Measurements from ENCODE around the gene LIF.

LIF gene

DNA sequence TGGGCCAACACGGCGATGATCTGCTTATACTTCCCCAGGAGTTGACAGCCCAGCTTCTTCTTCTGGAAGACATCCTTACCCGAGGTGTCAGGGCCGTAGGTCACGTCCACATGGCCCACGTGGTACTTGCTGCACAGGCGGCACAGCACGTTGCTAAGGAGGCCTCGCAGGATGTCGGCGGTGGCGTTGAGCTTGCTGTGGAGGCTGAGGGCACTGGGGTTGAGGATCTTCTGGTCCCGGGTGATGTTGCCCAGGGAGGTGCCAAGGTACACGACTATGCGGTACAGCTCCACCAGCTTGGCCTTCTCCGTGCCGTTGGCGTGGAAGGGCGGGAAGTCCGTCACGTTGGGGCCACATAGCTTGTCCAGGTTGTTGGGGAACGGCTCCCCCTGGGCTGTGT is 2.9 kb downstream of the LIF start (continued):
- TF ChIP-seq, protein P1, sequence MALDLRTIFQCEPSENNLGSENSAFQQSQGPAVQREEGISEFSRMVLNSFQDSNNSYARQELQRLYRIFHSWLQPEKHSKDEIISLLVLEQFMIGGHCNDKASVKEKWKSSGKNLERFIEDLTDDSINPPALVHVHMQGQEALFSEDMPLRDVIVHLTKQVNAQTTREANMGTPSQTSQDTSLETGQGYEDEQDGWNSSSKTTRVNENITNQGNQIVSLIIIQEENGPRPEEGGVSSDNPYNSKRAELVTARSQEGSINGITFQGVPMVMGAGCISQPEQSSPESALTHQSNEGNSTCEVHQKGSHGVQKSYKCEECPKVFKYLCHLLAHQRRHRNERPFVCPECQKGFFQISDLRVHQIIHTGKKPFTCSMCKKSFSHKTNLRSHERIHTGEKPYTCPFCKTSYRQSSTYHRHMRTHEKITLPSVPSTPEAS (tag by site-specific recombination; IDR thresholded peaks at IDR 0.05) = no peak
- TF ChIP-seq ZNF248 (tag by site-specific recombination; IDR thresholded peaks at IDR 0.05) (no peak), ZNF169 (tag by site-specific recombination; IDR thresholded peaks at IDR 0.05) (no peak), ZNF366 (tag by site-specific recombination; conservative IDR thresholded peaks at IDR 0.05) (no peak), GLI4 (tag by site-specific recombination; IDR thresholded peaks at IDR 0.05) (no peak), ZNF529 (tag by site-specific recombination; IDR thresholded peaks at IDR 0.05; ENCODE audit: insufficient replicate concordance) (no peak)
- TF ChIP-seq, protein P2, sequence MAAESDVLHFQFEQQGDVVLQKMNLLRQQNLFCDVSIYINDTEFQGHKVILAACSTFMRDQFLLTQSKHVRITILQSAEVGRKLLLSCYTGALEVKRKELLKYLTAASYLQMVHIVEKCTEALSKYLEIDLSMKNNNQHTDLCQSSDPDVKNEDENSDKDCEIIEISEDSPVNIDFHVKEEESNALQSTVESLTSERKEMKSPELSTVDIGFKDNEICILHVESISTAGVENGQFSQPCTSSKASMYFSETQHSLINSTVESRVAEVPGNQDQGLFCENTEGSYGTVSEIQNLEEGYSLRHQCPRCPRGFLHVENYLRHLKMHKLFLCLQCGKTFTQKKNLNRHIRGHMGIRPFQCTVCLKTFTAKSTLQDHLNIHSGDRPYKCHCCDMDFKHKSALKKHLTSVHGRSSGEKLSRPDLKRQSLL (tag by site-specific recombination; IDR thresholded peaks at IDR 0.05) = no peak

DNA sequence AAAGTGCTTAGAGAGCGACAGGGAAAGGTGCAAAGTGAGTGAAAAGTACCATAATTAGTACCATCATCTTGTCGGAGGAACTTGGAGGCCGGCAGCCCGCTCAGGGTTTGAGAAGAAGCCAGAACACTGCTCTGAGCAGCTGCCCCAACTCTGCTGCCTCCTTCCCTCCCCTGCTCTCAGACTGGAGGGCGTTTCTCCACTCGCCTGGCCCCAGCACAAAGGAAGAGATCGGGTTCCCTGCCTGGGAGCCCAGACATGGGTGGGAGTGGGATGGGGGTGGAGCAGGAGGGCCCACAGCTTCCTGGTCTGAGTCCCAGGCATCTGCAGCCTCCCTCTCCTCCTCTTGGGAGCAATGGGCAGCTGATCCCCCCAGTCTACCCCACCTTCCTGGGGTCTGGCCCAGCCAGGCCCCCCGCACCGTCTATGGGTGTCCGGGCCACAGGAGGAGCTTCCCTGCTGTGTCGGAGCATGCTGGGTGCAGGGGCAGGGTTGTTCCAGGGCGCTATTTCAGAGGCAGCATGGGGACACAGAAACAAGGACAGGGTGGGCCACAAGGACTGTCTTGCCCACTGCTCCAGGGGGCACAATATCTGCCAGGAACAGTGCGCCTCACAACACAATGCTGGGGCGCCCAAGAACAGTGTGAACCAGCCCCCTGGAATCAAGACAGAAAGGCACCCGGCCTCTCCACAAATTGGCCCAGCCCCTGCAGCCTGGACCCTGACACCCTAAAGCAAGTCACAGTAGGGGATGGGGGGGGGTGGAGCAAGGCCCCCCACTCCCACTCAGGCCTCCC is 4.8 kb downstream of the LIF start:
- Histone ChIP-seq H3K36me3 (ENCODE audit: control insufficient read depth in 2 of 2, insufficient read depth in 1 of 2, low read length in 2 of 2) (peaks cover 0 to 29% of the 10 kb centered on the region in 2 experiments; a peak in 1 of 3 replicates), H3K4me1 (ENCODE audit: control insufficient read depth, insufficient read depth, low read length) (peaks cover 3% of the 10 kb centered on the region; the same call in 1 of the 2 replicates), H3K4me3 (ENCODE audit: low read depth, low read length) (no peak overlapping the region), H3K9me3 (ENCODE audit: control insufficient read depth, insufficient read depth, low read depth, low read length) (no peaks in the 10 kb centered on the region), H3K27ac (ENCODE audit: extremely low read depth, low read depth, low read length) (no peak overlapping the region; the same call in 1 of the 2 replicates)
- TF ChIP-seq, protein P3, sequence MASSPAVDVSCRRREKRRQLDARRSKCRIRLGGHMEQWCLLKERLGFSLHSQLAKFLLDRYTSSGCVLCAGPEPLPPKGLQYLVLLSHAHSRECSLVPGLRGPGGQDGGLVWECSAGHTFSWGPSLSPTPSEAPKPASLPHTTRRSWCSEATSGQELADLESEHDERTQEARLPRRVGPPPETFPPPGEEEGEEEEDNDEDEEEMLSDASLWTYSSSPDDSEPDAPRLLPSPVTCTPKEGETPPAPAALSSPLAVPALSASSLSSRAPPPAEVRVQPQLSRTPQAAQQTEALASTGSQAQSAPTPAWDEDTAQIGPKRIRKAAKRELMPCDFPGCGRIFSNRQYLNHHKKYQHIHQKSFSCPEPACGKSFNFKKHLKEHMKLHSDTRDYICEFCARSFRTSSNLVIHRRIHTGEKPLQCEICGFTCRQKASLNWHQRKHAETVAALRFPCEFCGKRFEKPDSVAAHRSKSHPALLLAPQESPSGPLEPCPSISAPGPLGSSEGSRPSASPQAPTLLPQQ (tag by site-specific recombination; IDR thresholded peaks at IDR 0.05) = 0 out of 2 replicates have a peak, but pooled peaks have one; percentile 44
- TF ChIP-seq ZFHX2 (tag by site-specific recombination; conservative IDR thresholded peaks at IDR 0.05) (peak; percentile 86), EGR2 (tag by site-specific recombination; IDR thresholded peaks at IDR 0.05; ENCODE audit: low read depth) (peak; percentile 83), GLIS2 (tag by site-specific recombination; IDR thresholded peaks at IDR 0.05) (peak; percentile 33; the same call in 1 of the 2 replicates), ZNF354C (tag by site-specific recombination; IDR thresholded peaks at IDR 0.05; ENCODE audit: borderline replicate concordance, low read depth) (no peak), ZNF600 (tag by site-specific recombination; IDR thresholded peaks at IDR 0.05) (peak; percentile 65)
- ChIA-PET POLR2A (interaction anchor here (0.5 kb wide), 1 partner anchor 14 kb away, joined by 3 read pairs; no protein-coding TSS in a partner anchor), CTCF (interaction anchor here (0.7 to 2.0 kb wide), 4 partner anchors 14 to 183 kb away, joined by 3 to 8 read pairs (median 4); no protein-coding TSS in a partner anchor)

DNA sequence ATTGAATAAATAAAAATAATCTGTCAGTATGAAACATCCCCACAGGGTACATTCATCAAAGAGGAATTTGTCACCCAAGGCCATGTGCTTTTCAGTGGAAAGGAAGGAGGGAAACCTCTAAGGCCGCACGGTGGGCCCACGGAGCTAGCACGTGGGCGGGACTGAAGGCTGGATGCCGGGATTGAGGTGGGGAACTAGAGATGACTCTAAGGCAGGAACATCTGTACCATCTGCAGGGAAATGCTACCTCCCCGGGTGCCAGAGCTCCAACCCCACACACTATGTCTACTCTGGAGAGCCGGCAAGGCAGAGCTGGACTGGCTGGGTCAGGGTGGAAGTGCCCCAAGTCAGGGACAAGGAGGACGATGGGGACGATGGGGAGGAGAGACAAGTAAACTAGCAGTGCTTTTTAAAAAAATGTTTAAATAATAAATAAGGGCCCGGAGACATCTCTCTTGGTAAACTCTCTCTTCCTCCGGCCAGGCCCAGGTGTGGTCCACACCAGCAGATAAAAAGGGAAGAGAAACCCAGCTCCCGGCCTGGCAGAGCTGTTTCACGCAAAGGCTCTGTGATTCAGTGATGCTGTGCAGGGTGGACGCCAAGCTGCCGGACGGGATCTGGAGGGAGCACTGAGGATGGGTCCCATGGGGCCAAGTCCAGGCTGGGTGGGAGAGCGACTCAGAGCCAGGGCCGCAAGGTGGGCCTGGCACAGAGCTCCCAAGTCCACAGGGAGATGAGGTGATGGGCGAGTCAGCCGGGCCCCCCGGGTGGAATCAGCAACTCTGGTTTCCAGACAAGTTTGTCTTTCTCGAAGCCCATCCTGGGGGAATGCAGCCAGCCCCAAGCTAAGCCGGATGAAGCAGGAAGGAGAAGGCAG is 5.8 kb downstream of the LIF start:
- ChIA-PET POLR2A (no interaction called here), CTCF (interaction anchor here (0.7 to 2.0 kb wide), 3 partner anchors 15 to 22 kb away, joined by 3 to 8 read pairs (median 3); no protein-coding TSS in a partner anchor)
- Histone ChIP-seq H3K27ac (ENCODE audit: extremely low read depth, low read depth, low read length) (no peak overlapping the region), H3K36me3 (ENCODE audit: control insufficient read depth in 2 of 2, insufficient read depth in 1 of 2, low read length in 2 of 2) (peaks cover 0 to 29% of the 10 kb centered on the region in 2 experiments; a peak in 1 of 3 replicates), H3K9me3 (ENCODE audit: control insufficient read depth, insufficient read depth, low read depth, low read length) (no peaks in the 10 kb centered on the region), H3K4me1 (ENCODE audit: control insufficient read depth, insufficient read depth, low read length) (peaks cover 3% of the 10 kb centered on the region; the same call in 1 of the 2 replicates), H3K4me3 (ENCODE audit: low read depth, low read length) (no peak overlapping the region)
- TF ChIP-seq GLIS1 (tag by site-specific recombination; IDR thresholded peaks at IDR 0.05) (0 out of 2 replicates have a peak, but pooled peaks have one; percentile 12), ZFHX2 (tag by site-specific recombination; conservative IDR thresholded peaks at IDR 0.05) (peak; percentile 65), ZIC2 (tag by site-specific recombination; IDR thresholded peaks at IDR 0.05) (peak; percentile 7; the same call in 1 of the 2 replicates), EGR2 (tag by site-specific recombination; IDR thresholded peaks at IDR 0.05; ENCODE audit: low read depth) (0 out of 2 replicates have a peak, but pooled peaks have one; percentile 39), ZNF768 (tag by site-specific recombination; IDR thresholded peaks at IDR 0.05) (no peak)

Measured in HEK293 (cell line).